Bronchial epithelial cell (primary cell): ENCODE results near the gene ZFYVE27. TPM values are rescaled to one million over a fixed set of nuclear protein-coding genes. Genes with fewer than 3 reads are reported as not detected.
A peak's percentile ranks its signal among the peaks of the same experiment; 100 is the strongest.

Experiments
- DNase-seq: peaks from one replicate; pipeline ENCODE4 v3.0.0-alpha.2; 2010; ENCODE audit warnings: low read depth
- FAIRE-seq: peaks from 2 replicates; lab custom pipeline; 2011; peaks lifted over from hg19 to GRCh38; lab: Jason Lieb, UNC
- H3K27me3 ChIP-seq: 2 replicates; pipeline ENCODE4 v1.5.1; 2011; ENCODE audit warnings: low read length; ENCODE audit not compliant: control insufficient read depth, insufficient read depth
- H3K36me3 ChIP-seq: 2 replicates; pipeline ENCODE4 v1.5.1; 2011; ENCODE audit warnings: low read length; ENCODE audit not compliant: control insufficient read depth, insufficient read depth
- H3K4me3 ChIP-seq: 2 replicates; pipeline ENCODE4 v1.5.1; 2011; ENCODE audit warnings: mild to moderate bottlenecking, low read depth, low read length, control low read depth
- total RNA-seq: library from RNA; depleted of rRNA; stranded (reverse); fragments of >200 nt; gene quantifications from 2 replicates; pipeline ENCODE4 v1.2.1, GENCODE V29; 2014
- TF ChIP-seq, protein P1 (sequence below): IDR thresholded peaks from 2 replicates; pipeline ENCODE4 v1.5.1; 2011; ENCODE audit warnings: mild to moderate bottlenecking, moderate library complexity, low read length, control low read depth, inconsistent platforms; ENCODE audit not compliant: insufficient read depth, severe bottlenecking

ZFYVE27 gene
- total RNA-seq, 1 donor from 2014 or later: 15.3 TPM

DNA sequence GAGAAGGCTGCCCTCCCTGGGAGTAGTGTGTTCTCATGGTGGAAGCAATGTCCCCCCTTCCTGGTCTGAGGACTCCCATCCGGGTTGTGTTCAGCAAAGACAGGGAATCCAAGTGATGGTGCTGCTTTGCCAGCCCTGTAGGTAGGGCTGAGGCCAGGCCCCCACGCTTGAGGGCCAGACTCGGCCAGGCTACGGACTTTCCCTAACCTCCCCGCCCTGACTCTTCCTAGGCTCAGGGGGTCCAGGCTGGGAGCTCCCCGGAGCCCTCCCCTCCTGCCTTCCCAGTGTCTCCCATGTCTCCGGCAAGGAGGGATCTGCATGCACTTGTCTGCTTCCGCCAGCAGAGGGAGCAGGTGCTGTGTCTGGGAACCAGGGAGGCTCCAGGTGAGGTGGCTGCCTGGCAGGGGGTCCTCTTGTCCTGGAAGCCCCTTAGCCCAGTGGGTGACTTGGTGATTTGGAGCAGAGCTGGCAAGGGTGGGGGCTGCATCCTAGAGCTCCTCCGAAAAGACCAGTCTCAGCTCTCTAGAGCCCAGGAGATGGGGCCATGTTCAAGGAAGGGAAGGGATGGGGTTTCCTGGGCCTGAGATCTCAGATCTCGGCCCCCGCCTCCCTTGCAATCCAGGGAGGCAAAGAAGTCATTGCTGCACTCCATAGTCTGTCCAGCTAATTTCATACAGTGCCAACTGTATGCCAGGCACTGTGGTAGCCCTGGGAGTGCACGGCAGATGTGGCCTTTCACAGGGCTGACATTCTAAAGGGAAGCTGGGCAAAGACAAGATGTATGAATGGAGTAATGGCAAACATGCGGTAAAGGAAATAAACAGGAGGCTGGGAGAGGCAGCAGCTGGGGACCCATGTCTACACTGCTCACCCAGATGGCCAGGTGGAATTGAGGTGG lies 55.1 kb downstream of the ZFYVE27 start:
- no peaks in the 10 kb centered on the region for H3K36me3 ChIP-seq
- DNase-seq (peak; percentile 38), FAIRE-seq (no peak)
- TF ChIP-seq, protein P1, sequence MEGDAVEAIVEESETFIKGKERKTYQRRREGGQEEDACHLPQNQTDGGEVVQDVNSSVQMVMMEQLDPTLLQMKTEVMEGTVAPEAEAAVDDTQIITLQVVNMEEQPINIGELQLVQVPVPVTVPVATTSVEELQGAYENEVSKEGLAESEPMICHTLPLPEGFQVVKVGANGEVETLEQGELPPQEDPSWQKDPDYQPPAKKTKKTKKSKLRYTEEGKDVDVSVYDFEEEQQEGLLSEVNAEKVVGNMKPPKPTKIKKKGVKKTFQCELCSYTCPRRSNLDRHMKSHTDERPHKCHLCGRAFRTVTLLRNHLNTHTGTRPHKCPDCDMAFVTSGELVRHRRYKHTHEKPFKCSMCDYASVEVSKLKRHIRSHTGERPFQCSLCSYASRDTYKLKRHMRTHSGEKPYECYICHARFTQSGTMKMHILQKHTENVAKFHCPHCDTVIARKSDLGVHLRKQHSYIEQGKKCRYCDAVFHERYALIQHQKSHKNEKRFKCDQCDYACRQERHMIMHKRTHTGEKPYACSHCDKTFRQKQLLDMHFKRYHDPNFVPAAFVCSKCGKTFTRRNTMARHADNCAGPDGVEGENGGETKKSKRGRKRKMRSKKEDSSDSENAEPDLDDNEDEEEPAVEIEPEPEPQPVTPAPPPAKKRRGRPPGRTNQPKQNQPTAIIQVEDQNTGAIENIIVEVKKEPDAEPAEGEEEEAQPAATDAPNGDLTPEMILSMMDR: peak; percentile 90
- H3K4me3 ChIP-seq: no peak overlapping the region
- peaks cover 2% of the 10 kb centered on the region for H3K27me3 ChIP-seq

DNA sequence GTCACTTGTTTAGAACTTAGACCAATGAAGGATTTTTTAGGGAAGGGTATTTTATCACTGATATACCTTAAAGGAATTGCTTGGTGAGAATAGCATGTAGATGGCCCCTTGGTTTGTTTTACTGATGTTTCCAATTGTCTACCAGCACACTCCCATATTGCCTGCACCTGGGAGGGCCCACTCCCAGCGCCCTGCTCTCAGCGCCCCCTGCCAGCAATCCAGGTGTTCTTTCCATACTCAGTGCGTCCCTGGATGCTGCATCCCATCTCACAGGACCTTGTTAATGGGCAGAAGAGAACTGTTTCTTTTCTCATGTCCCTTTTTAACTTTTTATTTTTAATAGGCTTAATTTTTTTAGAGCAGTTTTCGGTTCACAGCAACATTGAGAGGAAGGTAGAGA lies 59.0 kb downstream of the ZFYVE27 start:
- FAIRE-seq (no peak), DNase-seq (no peak)
- Histone ChIP-seq H3K27me3 (no peaks in the 10 kb centered on the region), H3K36me3 (no peaks in the 10 kb centered on the region), H3K4me3 (no peak overlapping the region)
- TF ChIP-seq, protein P1: no peak

DNA sequence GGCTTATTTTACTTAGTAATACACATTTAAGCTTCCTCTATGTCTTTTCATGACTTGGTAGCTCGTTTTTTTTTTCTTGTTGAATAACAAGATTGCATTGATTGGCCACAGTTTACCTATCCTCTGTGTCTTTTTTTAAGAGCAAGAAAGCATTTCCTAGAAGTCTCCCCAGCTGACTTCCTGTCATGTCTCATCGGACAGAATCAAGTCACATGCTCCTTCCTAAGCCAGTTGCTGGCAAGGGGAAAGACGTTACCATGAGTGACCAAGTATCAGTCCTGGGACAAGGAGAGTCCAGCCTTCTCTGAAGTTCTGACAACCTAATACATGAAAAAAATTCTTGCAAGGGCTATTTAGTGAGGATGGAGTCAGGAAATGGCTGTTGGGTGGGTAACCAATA lies 59.7 kb downstream of the ZFYVE27 start:
- Histone ChIP-seq H3K36me3 (no peaks in the 10 kb centered on the region), H3K4me3 (no peak overlapping the region), H3K27me3 (no peaks in the 10 kb centered on the region)
- TF ChIP-seq, protein P1: no peak
- FAIRE-seq (no peak), DNase-seq (no peak)

DNA sequence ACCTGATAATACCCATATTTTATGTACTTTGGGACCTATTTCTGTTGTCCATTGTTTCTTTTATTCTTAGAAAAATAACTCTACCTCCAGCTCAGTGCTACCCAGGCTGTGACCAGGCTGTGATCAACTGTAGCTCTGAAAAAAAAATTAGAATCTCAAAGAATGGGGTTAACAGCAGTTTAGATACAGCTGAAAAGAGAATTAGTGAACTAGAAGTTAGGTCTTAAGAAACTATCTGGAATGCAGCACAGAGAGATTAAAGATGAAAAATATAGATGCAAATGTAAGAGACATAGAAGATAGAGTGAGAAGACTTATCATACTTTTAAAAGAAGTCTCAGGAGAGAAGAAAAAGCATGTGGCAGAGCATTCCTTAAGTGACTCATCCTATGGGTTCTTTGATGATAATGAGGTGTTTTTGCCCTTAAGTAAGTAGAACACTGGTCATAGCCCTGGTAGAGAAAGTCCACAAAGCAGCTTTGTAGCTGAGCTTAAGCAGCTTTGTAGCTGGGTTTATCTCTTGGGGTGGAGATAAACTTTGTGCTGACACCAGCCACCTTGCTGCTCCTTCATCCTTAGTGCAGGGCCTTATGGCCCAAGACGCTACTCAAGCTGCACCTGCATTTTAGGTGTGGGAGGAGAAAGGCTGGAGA lies 62.2 kb downstream of the ZFYVE27 start:
- TF ChIP-seq, protein P1: no peak
- no peaks in the 10 kb centered on the region for H3K27me3 ChIP-seq
- peak; percentile 12 for DNase-seq
- H3K36me3 ChIP-seq: no peaks in the 10 kb centered on the region
- H3K4me3 ChIP-seq: no peak overlapping the region
- FAIRE-seq: peak; percentile 23

DNA sequence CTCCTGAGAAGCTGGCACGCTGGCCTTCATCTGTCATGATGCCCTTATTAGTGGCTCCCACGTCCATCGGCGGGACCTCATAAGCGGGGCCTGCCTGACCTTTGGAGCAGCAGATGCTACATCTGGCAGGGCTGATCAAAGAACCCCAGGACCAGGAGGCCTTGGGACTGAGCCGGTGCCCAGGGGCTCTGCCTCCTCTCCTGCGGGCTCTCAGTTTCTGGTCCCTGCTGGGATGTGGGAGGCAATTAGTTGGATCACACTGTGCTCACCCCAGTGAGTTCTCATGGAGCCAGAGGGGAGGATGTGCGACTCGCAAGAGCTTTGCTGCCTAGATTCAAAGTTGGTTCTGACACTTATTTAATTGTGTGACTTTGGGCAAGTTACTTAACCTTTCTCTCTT lies 63.5 kb downstream of the ZFYVE27 start:
- H3K4me3 ChIP-seq: no peak overlapping the region
- no peaks in the 10 kb centered on the region for H3K36me3 ChIP-seq
- TF ChIP-seq, protein P1: no peak
- DNase-seq (no peak), FAIRE-seq (no peak)
- no peaks in the 10 kb centered on the region for H3K27me3 ChIP-seq
